Aorta (tissue), 5 donors: Measurements from ENCODE around the gene TBC1D10B. TPM values are rescaled to one million over a fixed set of nuclear protein-coding genes. Genes with fewer than 3 reads are reported as not detected.
"Not testable (repeated sequence)": the region's sequence is repeated elsewhere in the genome, so short reads cannot be mapped to it uniquely, and the experiment has no call there.

Experiments used
- ATAC-seq: fragments of 200-7000 bp; cut with Tn5 transposase; one replicate; pipeline ENCODE4 v1.9.1; 2022; ENCODE audit warnings: moderate library complexity; ENCODE audit not compliant: low FRiP score
- DNase-seq, 2 donors: peaks; one replicate each; pipeline ENCODE4 v3.0.0-alpha.2; 2020
- H3K27ac ChIP-seq, 2 donors: one replicate each; pipeline ENCODE4 v1.5.1; 2013; ENCODE audit warnings: low read length in 2 of 2, mild to moderate bottlenecking in 2 of 2, moderate library complexity in 2 of 2, control low read depth in 1 of 2, inconsistent platforms in 1 of 2, low read depth in 1 of 2
- H3K27me3 ChIP-seq, 2 donors: one replicate each; pipeline ENCODE4 v1.6.1; 2013; ENCODE audit warnings: control low read depth in 1 of 2, low read length in 1 of 2, mild to moderate bottlenecking in 1 of 2, moderate library complexity in 1 of 2; ENCODE audit not compliant: insufficient read depth in 2 of 2, control insufficient read depth in 1 of 2
- H3K36me3 ChIP-seq, 2 donors: one replicate each; pipeline ENCODE4 v1.6.1; 2013; ENCODE audit warnings: control low read depth in 1 of 2, low read length in 1 of 2, mild to moderate bottlenecking in 1 of 2; ENCODE audit not compliant: insufficient read depth in 2 of 2, control insufficient read depth in 1 of 2
- H3K4me1 ChIP-seq, 2 donors: one replicate each; pipeline ENCODE4 v1.6.1; 2013; ENCODE audit warnings: low read length in 2 of 2, control low read depth in 1 of 2, mild to moderate bottlenecking in 1 of 2, moderate library complexity in 1 of 2; ENCODE audit not compliant: insufficient read depth in 2 of 2, control insufficient read depth in 1 of 2
- H3K4me3 ChIP-seq, 2 donors: one replicate each; pipeline ENCODE4 v1.5.1; 2013; ENCODE audit warnings: low read length in 2 of 2, control low read depth in 1 of 2, mild to moderate bottlenecking in 1 of 2
- H3K9me3 ChIP-seq: one replicate; pipeline ENCODE4 v1.6.1; 2013; ENCODE audit warnings: mild to moderate bottlenecking, low read length; ENCODE audit not compliant: control insufficient read depth
- WGBS, 2 donors: extraction: QIAGEN DNeasy Blood & Tissue Kit; methylation state at CpG; one replicate each; pipeline ENCODE4 v1.1.7; 2013; 5-methylcytosine and 5-hydroxymethylcytosine counted together
- intact Hi-C, 2 donors: fragments of 100-400 bp; cut with DNase I; formaldehyde crosslinking; loops; one replicate each; pipeline versions ENCODE4 v1.14.2 to v1.15.0; 2022
- polyA plus RNA-seq, 2 donors: library from polyadenylated mRNA; stranded (reverse); fragments of 200-250 nt; gene quantifications; one replicate each; pipeline ENCODE4 v1.2.3, GENCODE V29; 2013
- total RNA-seq, 2 donors: library from RNA; stranded (reverse); fragmentation: NEBNext Ultra II Directional; extraction: Animal tissue kit (Norgen Biotek cat#: 25700); gene quantifications; one replicate each; pipeline ENCODE4 v1.2.1, GENCODE V29; 2021
- donor health status: healthy with polysubstance abuse.
- donor health status: Bipolar disorder and iron deficiency.
- donor health status: DM: no; HTN: no; CAD: no.
- donor health status: DM: no; HTN: no; CAD: no.
- donor health status: DM: yes; HTN: yes; CAD: no.

Gene TBC1D10B
- total and polyA plus RNA-seq, 4 donors: 10.3 to 38.0 (median 26.4) TPM

- no peak overlapping the region for H3K4me3 ChIP-seq
- no peaks in the 10 kb centered on the region for H3K9me3 ChIP-seq
- WGBS, 2 donors: 87 to 89% methylated on average over 3 of the region's 3 CpGs
- H3K27me3 ChIP-seq: no peaks in the 10 kb centered on the region
- intact Hi-C loops: no loop called here
- DNase-seq (no peak), ATAC-seq (no peak)
- H3K36me3 ChIP-seq: peaks cover 0 to 2% of the 10 kb centered on the region in 2 donors
- H3K27ac ChIP-seq: no peak overlapping the region
- no peaks in the 10 kb centered on the region for H3K4me1 ChIP-seq
Measured at GRCh38 chr16:30349675-30350074, 20.6 kb downstream of the TBC1D10B start.

GRCh38 chr16:30348929-30349328 is 21.4 kb downstream of the TBC1D10B start:
- no peak overlapping the region for H3K27ac ChIP-seq
- 90 to 91% methylated on average over 7 of the region's 7 CpGs for WGBS, 2 donors
- ATAC-seq: no peak

GRCh38 chr16:30348113-30348512 is 22.2 kb downstream of the TBC1D10B start:
- H3K9me3 ChIP-seq: no peaks in the 10 kb centered on the region
- H3K4me1 ChIP-seq: no peaks in the 10 kb centered on the region
- ATAC-seq (no peak), DNase-seq (no peak)
- no peaks in the 10 kb centered on the region for H3K27me3 ChIP-seq
- intact Hi-C loops: no loop called here
- no peak overlapping the region for H3K4me3 ChIP-seq
- 92 to 94% methylated on average over 8 of the region's 8 CpGs for WGBS, 2 donors
- H3K36me3 ChIP-seq: peaks cover 0 to 2% of the 10 kb centered on the region in 2 donors
- H3K27ac ChIP-seq: no peak overlapping the region

More at GRCh38 chr16:30348929-30349328, 21.4 kb downstream of the TBC1D10B start:
- Histone ChIP-seq H3K4me1 (no peaks in the 10 kb centered on the region), H3K27me3 (no peaks in the 10 kb centered on the region), H3K9me3 (no peaks in the 10 kb centered on the region), H3K4me3 (no peak overlapping the region), H3K36me3 (peaks cover 0 to 2% of the 10 kb centered on the region in 2 donors)
- no peak for DNase-seq
- intact Hi-C loops: no loop called here

- ATAC-seq: no peak
- intact Hi-C loops: no loop called here
- no peak overlapping the region for H3K27ac ChIP-seq
- no peak overlapping the region for H3K4me3 ChIP-seq
- no peaks in the 10 kb centered on the region for H3K9me3 ChIP-seq
- H3K27me3 ChIP-seq: no peaks in the 10 kb centered on the region
- peaks cover 0 to 2% of the 10 kb centered on the region in 2 donors for H3K36me3 ChIP-seq
- no peak for DNase-seq
- H3K4me1 ChIP-seq: no peaks in the 10 kb centered on the region
- 96 to 98% methylated on average over 3 of the region's 3 CpGs for WGBS, 2 donors
Measured at GRCh38 chr16:30346286-30346685, 24.0 kb downstream of the TBC1D10B start.

- ATAC-seq, H3K4me3 ChIP-seq, H3K9me3 ChIP-seq, H3K4me1 ChIP-seq, H3K27me3 ChIP-seq, H3K36me3 ChIP-seq, intact Hi-C loops, H3K27ac ChIP-seq: not testable (repeated sequence)
- peak in 1 of 2 donors; percentile 31 for DNase-seq
- WGBS, 2 donors: 94% methylated on average over 11 of the region's 11 CpGs
Measured at GRCh38 chr16:30343491-30343820, 26.8 kb downstream of the TBC1D10B start.

GRCh38 chr16:30342751-30343490 is 27.4 kb downstream of the TBC1D10B start:
- Histone ChIP-seq H3K9me3 (no peaks in the 10 kb centered on the region), H3K27ac (no peak overlapping the region), H3K36me3 (no peaks in the 10 kb centered on the region), H3K27me3 (no peaks in the 10 kb centered on the region), H3K4me3 (no peak overlapping the region), H3K4me1 (no peaks in the 10 kb centered on the region)
- intact Hi-C loops: no loop called here
- ATAC-seq (no peak), DNase-seq (peak in 1 of 2 donors; percentile 66)
- 90 to 93% methylated on average over 32 of the region's 32 CpGs for WGBS, 2 donors

GRCh38 chr16:30341971-30342370 is 28.3 kb downstream of the TBC1D10B start:
- WGBS, 2 donors: 94 to 95% methylated on average over 8 of the region's 8 CpGs
- H3K4me1 ChIP-seq, DNase-seq, H3K36me3 ChIP-seq, H3K4me3 ChIP-seq, H3K9me3 ChIP-seq, ATAC-seq, H3K27ac ChIP-seq, H3K27me3 ChIP-seq, intact Hi-C loops: not testable (repeated sequence)

GRCh38 chr16:30340621-30341020 is 29.7 kb downstream of the TBC1D10B start:
- intact Hi-C loops: no loop called here
- Histone ChIP-seq H3K9me3 (no peaks in the 10 kb centered on the region), H3K27me3 (no peaks in the 10 kb centered on the region), H3K36me3 (no peaks in the 10 kb centered on the region), H3K27ac (no peak overlapping the region), H3K4me3 (no peak overlapping the region), H3K4me1 (no peaks in the 10 kb centered on the region)
- WGBS, 2 donors: 88 to 95% methylated on average over 13 of the region's 13 CpGs
- DNase-seq: peak in 1 of 2 donors; percentile 53
- ATAC-seq: no peak

- WGBS, 2 donors: 13 to 23% methylated on average over 3 to 5 of the region's 5 CpGs
- H3K9me3 ChIP-seq, DNase-seq, ATAC-seq, H3K27me3 ChIP-seq, intact Hi-C loops, H3K4me1 ChIP-seq, H3K27ac ChIP-seq, H3K4me3 ChIP-seq, H3K36me3 ChIP-seq: not testable (repeated sequence)
Measured at GRCh38 chr16:30338715-30339114, 31.6 kb downstream of the TBC1D10B start.
